ENCODE measurements around the gene ASPHD1.

ASPHD1 gene

GRCh38 chr16:29900102-29900887 lies at the start of gene ASPHD1:
ASPHD1 (plus strand) TSS chr16:29900488; CDS start chr16:29900972, 484 bp downstream.
- H3K27ac ChIP-seq (ENCODE audit: low read length), result no peak within 1 kb of the TSS
- no peak within 1 kb of the TSS for H3K9ac ChIP-seq (ENCODE audit: low read length in 2 of 2)
- H3K27me3 ChIP-seq (ENCODE audit: control insufficient read depth in 1 of 2, insufficient read depth in 2 of 2, low read length in 2 of 2), result peaks cover 19 to 21% of the 10 kb centered on the region in 2 donors
- peaks cover 9% of the 10 kb centered on the region for H3K4me1 ChIP-seq (ENCODE audit: control insufficient read depth, insufficient read depth, low read length)
- no peaks in the 10 kb centered on the region for H3K36me3 ChIP-seq (ENCODE audit: control insufficient read depth in 2 of 2, insufficient read depth in 2 of 2, low read length in 2 of 2)
- peak within 1 kb of the TSS; percentile 25 to 63 for H3K4me3 ChIP-seq (ENCODE audit: low read length in 2 of 2)
- H3K9me3 ChIP-seq (ENCODE audit: control insufficient read depth in 2 of 2, low read length in 2 of 2), result no peaks in the 10 kb centered on the region

GRCh38 chr16:29850998-29851397 lies 49.3 kb upstream of the ASPHD1 start:
- no peak overlapping the region for H3K27ac ChIP-seq (ENCODE audit: low read length)
- H3K27me3 ChIP-seq (ENCODE audit: control insufficient read depth in 1 of 2, insufficient read depth in 2 of 2, low read length in 2 of 2), result no peaks in the 10 kb centered on the region
- H3K36me3 ChIP-seq (ENCODE audit: control insufficient read depth in 2 of 2, insufficient read depth in 2 of 2, low read length in 2 of 2), result peaks cover 9 to 18% of the 10 kb centered on the region in 2 donors
- no peak overlapping the region for H3K4me3 ChIP-seq (ENCODE audit: low read length in 2 of 2)
- H3K4me1 ChIP-seq (ENCODE audit: control insufficient read depth, insufficient read depth, low read length), result peaks cover 7% of the 10 kb centered on the region
- H3K9ac ChIP-seq (ENCODE audit: low read length in 2 of 2), result no peak overlapping the region
- H3K9me3 ChIP-seq (ENCODE audit: control insufficient read depth in 2 of 2, low read length in 2 of 2), result no peaks in the 10 kb centered on the region

- Histone ChIP-seq H3K36me3 (ENCODE audit: control insufficient read depth in 2 of 2, insufficient read depth in 2 of 2, low read length in 2 of 2) (peaks cover 0 to 5% of the 10 kb centered on the region in 2 donors), H3K27me3 (ENCODE audit: control insufficient read depth in 1 of 2, insufficient read depth in 2 of 2, low read length in 2 of 2) (no peaks in the 10 kb centered on the region), H3K9me3 (ENCODE audit: control insufficient read depth in 2 of 2, low read length in 2 of 2) (no peaks in the 10 kb centered on the region), H3K4me3 (ENCODE audit: low read length in 2 of 2) (no peak overlapping the region), H3K9ac (ENCODE audit: low read length in 2 of 2) (no peak overlapping the region), H3K27ac (ENCODE audit: low read length) (no peak overlapping the region), H3K4me1 (ENCODE audit: control insufficient read depth, insufficient read depth, low read length) (peaks cover 12% of the 10 kb centered on the region)
Observed at GRCh38 chr16:29852654-29853053, 47.6 kb upstream of the ASPHD1 start.

DNA sequence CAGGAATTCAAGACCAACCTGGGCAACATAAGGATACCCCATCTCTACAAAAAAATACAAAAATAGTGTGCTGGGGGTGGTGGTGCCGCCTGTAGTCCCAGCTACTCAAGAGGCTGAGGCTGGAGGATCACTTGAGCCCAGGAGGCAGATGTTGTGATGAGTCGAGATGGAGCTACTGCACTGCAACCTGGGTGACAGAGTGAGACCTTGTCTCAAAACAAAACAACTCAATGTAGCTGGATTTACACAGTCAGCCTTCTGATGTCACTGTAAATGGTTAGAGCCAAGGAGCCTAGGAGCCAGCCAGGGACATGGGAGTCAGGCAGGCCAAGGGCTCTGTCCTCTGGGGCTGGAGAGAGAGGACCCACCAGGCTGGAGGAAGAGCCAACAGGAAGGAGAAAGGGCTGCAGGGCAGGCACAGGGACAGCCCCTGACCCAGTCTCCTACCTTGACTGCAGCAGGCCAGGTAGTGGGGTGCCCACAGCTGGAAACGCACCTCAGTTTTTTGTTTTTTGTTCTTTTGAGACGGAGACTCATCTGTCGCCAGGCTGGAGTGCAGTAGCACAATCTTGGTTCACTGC lies 45.7 kb upstream of the ASPHD1 start:
- Histone ChIP-seq H3K4me3 (ENCODE audit: low read length in 2 of 2) (no peak overlapping the region), H3K9me3 (ENCODE audit: control insufficient read depth in 2 of 2, low read length in 2 of 2) (no peaks in the 10 kb centered on the region), H3K27ac (ENCODE audit: low read length) (no peak overlapping the region), H3K27me3 (ENCODE audit: control insufficient read depth in 1 of 2, insufficient read depth in 2 of 2, low read length in 2 of 2) (no peaks in the 10 kb centered on the region), H3K4me1 (ENCODE audit: control insufficient read depth, insufficient read depth, low read length) (peaks cover 5% of the 10 kb centered on the region), H3K9ac (ENCODE audit: low read length in 2 of 2) (no peak overlapping the region), H3K36me3 (ENCODE audit: control insufficient read depth in 2 of 2, insufficient read depth in 2 of 2, low read length in 2 of 2) (peaks cover 4 to 14% of the 10 kb centered on the region in 2 donors)

DNA sequence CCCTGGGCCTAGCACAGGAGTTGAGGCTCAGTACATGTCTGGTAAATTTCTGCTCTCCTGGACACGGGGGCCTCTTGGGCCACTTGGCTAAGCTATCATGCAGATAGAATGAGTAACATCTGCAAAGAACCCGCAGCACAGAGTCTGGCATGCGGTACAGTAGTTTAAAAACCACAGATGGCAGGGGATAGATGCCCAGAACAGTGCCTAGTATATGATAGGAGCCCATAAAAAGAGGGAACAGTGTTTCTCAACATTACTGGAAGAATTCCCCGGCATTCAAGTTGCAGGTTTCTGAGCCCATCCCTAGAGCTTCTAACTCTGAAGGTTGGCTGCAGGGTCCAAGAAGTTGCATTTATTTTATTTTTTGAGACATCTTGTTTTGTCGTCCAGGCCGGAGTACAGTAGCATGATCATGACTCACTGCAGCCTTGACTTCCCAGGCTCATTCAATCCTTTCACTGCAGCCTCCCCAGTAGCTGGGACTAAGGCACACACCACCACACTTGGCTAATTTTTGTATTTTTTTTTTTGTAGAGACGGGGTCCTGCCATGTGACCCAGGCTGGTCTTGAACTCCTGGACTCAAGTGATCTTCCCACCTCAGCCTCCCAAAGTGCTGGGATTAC lies 43.0 kb upstream of the ASPHD1 start:
- Histone ChIP-seq H3K4me1 (ENCODE audit: control insufficient read depth, insufficient read depth, low read length) (peaks cover 17% of the 10 kb centered on the region), H3K9me3 (ENCODE audit: control insufficient read depth in 2 of 2, low read length in 2 of 2) (no peaks in the 10 kb centered on the region), H3K4me3 (ENCODE audit: low read length in 2 of 2) (no peak overlapping the region), H3K36me3 (ENCODE audit: control insufficient read depth in 2 of 2, insufficient read depth in 2 of 2, low read length in 2 of 2) (peaks cover 13 to 22% of the 10 kb centered on the region in 2 donors), H3K9ac (ENCODE audit: low read length in 2 of 2) (no peak overlapping the region), H3K27me3 (ENCODE audit: control insufficient read depth in 1 of 2, insufficient read depth in 2 of 2, low read length in 2 of 2) (no peaks in the 10 kb centered on the region), H3K27ac (ENCODE audit: low read length) (no peak overlapping the region)

- no peaks in the 10 kb centered on the region for H3K27me3 ChIP-seq (ENCODE audit: control insufficient read depth in 1 of 2, insufficient read depth in 2 of 2, low read length in 2 of 2)
- no peaks in the 10 kb centered on the region for H3K9me3 ChIP-seq (ENCODE audit: control insufficient read depth in 2 of 2, low read length in 2 of 2)
- H3K27ac ChIP-seq (ENCODE audit: low read length), result no peak overlapping the region
- H3K9ac ChIP-seq (ENCODE audit: low read length in 2 of 2), result no peak overlapping the region
- peaks cover 17% of the 10 kb centered on the region for H3K4me1 ChIP-seq (ENCODE audit: control insufficient read depth, insufficient read depth, low read length)
- no peak overlapping the region for H3K4me3 ChIP-seq (ENCODE audit: low read length in 2 of 2)
- H3K36me3 ChIP-seq (ENCODE audit: control insufficient read depth in 2 of 2, insufficient read depth in 2 of 2, low read length in 2 of 2), result peaks cover 13 to 22% of the 10 kb centered on the region in 2 donors
Observed at GRCh38 chr16:29858149-29858849, 42.0 kb upstream of the ASPHD1 start.

- peaks cover 13 to 22% of the 10 kb centered on the region in 2 donors for H3K36me3 ChIP-seq (ENCODE audit: control insufficient read depth in 2 of 2, insufficient read depth in 2 of 2, low read length in 2 of 2)
- no peak overlapping the region for H3K27ac ChIP-seq (ENCODE audit: low read length)
- peaks cover 21% of the 10 kb centered on the region for H3K4me1 ChIP-seq (ENCODE audit: control insufficient read depth, insufficient read depth, low read length)
- no peaks in the 10 kb centered on the region for H3K27me3 ChIP-seq (ENCODE audit: control insufficient read depth in 1 of 2, insufficient read depth in 2 of 2, low read length in 2 of 2)
- no peak overlapping the region for H3K9ac ChIP-seq (ENCODE audit: low read length in 2 of 2)
- no peak overlapping the region for H3K4me3 ChIP-seq (ENCODE audit: low read length in 2 of 2)
- no peaks in the 10 kb centered on the region for H3K9me3 ChIP-seq (ENCODE audit: control insufficient read depth in 2 of 2, low read length in 2 of 2)
Observed at GRCh38 chr16:29858974-29859373, 41.3 kb upstream of the ASPHD1 start.

GRCh38 chr16:29860218-29860617 lies 40.1 kb upstream of the ASPHD1 start:
- H3K27me3 ChIP-seq (ENCODE audit: control insufficient read depth in 1 of 2, insufficient read depth in 2 of 2, low read length in 2 of 2), result no peaks in the 10 kb centered on the region
- H3K27ac ChIP-seq (ENCODE audit: low read length), result no peak overlapping the region
- H3K9ac ChIP-seq (ENCODE audit: low read length in 2 of 2), result no peak overlapping the region
- no peak overlapping the region for H3K4me3 ChIP-seq (ENCODE audit: low read length in 2 of 2)
- H3K36me3 ChIP-seq (ENCODE audit: control insufficient read depth in 2 of 2, insufficient read depth in 2 of 2, low read length in 2 of 2), result peaks cover 13 to 22% of the 10 kb centered on the region in 2 donors
- no peaks in the 10 kb centered on the region for H3K9me3 ChIP-seq (ENCODE audit: control insufficient read depth in 2 of 2, low read length in 2 of 2)
- H3K4me1 ChIP-seq (ENCODE audit: control insufficient read depth, insufficient read depth, low read length), result peaks cover 21% of the 10 kb centered on the region

DNA sequence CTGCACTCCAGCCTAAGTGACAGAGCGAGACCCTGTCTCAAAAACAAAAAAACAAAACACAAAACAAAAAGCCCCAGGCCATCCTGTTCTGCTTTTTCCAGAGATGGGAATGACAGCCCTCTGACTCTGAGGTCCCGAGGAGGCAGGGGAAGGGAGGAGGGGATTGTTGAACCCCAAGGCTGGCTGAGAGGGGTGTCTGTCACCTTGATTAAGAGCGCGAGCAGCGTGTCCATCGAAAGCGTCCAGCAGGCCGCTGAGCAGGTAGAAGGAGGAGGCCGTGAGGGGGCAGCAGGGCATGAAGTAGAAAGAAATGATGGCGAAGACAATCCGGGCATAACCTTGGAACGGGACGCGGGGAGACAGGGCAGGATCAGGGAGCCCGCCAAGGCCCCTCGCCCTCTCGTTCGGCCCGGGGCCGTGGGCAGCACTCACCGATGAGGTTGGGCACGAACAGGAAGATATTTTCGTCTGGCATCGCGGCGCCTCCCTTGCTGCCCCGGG lies 37.9 kb upstream of the ASPHD1 start:
- Histone ChIP-seq H3K4me3 (ENCODE audit: low read length in 2 of 2) (peak overlapping the region; percentile 87 to 89), H3K4me1 (ENCODE audit: control insufficient read depth, insufficient read depth, low read length) (peaks cover 19% of the 10 kb centered on the region), H3K9ac (ENCODE audit: low read length in 2 of 2) (peak overlapping the region; percentile 88 to 95), H3K9me3 (ENCODE audit: control insufficient read depth in 2 of 2, low read length in 2 of 2) (no peaks in the 10 kb centered on the region), H3K27me3 (ENCODE audit: control insufficient read depth in 1 of 2, insufficient read depth in 2 of 2, low read length in 2 of 2) (no peaks in the 10 kb centered on the region), H3K27ac (ENCODE audit: low read length) (peak overlapping the region; percentile 93), H3K36me3 (ENCODE audit: control insufficient read depth in 2 of 2, insufficient read depth in 2 of 2, low read length in 2 of 2) (peaks cover 13 to 22% of the 10 kb centered on the region in 2 donors)

DNA sequence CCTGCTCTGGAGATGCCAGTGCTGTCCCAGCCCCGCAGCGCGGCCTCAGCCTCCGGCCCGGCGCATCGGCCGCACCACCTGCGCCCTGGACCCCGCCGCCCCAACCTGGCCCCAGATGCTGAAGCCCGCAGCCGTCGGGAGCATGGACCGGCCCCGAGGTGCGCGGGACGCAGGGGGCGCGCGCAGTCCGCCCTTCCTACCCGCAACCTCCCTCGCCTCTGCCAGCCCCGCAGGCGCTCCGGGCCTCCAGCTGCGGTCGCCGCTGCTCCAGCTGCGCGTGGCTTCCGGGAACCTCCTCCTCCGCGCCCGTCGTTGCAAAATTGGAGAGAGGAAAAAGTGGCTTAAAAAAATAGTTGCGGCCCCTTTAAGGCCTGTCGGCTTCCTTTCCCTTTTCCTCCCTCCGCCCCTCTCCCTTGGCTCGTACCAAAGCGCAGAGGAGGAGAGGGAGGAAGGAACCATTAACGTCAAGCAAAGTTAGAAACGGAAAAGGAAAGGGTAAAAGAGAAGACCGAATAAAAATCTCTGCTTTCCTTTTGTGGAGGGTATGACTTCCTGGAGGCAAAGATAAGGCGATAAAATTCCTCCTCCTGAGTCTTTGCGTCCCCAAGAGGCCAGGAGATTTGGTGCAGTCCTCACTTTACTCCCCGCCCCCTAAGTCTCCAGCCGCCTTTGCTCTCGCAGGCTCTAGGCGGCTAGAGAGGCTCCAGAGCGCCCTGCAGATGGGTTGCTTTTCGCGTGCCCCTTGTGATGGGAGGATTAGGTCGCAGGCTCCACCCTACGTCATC lies 37.2 kb upstream of the ASPHD1 start, which contains the start of gene CDIPT:
CDIPT (minus strand) TSS at position 343 of the 785 bp plus-strand sequence. CDS start 369 bp downstream, outside the sequence.
- Histone ChIP-seq H3K27ac (ENCODE audit: low read length) (peak within 1 kb of the TSS; percentile 93), H3K36me3 (ENCODE audit: control insufficient read depth in 2 of 2, insufficient read depth in 2 of 2, low read length in 2 of 2) (peaks cover 13 to 22% of the 10 kb centered on the region in 2 donors), H3K9me3 (ENCODE audit: control insufficient read depth in 2 of 2, low read length in 2 of 2) (no peaks in the 10 kb centered on the region)

More for the DNA sequence above, 37.2 kb upstream of the ASPHD1 start, which contains the start of gene CDIPT:
- Histone ChIP-seq H3K4me1 (ENCODE audit: control insufficient read depth, insufficient read depth, low read length) (peaks cover 17% of the 10 kb centered on the region), H3K9ac (ENCODE audit: low read length in 2 of 2) (peak within 1 kb of the TSS; percentile 88 to 95), H3K4me3 (ENCODE audit: low read length in 2 of 2) (peak within 1 kb of the TSS; percentile 87 to 89), H3K27me3 (ENCODE audit: control insufficient read depth in 1 of 2, insufficient read depth in 2 of 2, low read length in 2 of 2) (no peaks in the 10 kb centered on the region)

Measured in stomach smooth muscle (tissue), 2 donors.